Peyer's patch (tissue), 4 donors: ENCODE data around the gene ZNF79.

ENCODE experiments used
- POLR2A ChIP-seq, 2 donors: fragments of 450-650 bp; IDR thresholded peaks; one replicate each; pipeline ENCODE4 v1.5.1; 2017; ENCODE audit warnings: antibody characterized with exemption in 2 of 2, mild to moderate bottlenecking in 2 of 2, moderate library complexity in 2 of 2
- TF ChIP-seq, protein P1 (sequence below), 6 experiments: fragments of 450-650 bp in 4 of 6; fragments of 200-600 bp in 2 of 6; sonication (generic) in 1 of 6; IDR thresholded peaks; one replicate each; pipeline ENCODE4 v1.5.1; 2017 to 2019; ENCODE audit warnings: antibody characterized with exemption in 6 of 6, mild to moderate bottlenecking in 3 of 6, moderate library complexity in 1 of 6

DNA sequence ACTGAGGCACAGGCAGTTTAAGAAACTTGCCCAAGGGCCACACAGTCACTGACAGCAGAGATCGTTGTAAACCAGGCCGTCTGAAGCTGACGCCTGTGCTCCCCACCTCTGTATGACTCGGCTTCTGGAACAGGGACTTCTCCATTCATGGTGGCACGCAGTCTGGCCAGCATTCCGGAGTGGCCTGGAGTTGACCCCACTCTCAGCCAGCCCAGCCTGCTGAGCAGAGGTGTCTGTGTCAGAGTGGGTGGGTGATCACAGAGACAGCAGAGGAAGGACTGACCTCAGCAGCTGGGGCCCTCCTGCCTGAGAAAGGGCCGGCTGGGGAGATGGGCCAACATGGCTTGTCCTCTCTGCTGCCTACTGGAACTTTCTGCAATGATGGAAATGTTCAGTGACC lies 39.7 kb downstream of the ZNF79 start:
- TF ChIP-seq, protein P1, sequence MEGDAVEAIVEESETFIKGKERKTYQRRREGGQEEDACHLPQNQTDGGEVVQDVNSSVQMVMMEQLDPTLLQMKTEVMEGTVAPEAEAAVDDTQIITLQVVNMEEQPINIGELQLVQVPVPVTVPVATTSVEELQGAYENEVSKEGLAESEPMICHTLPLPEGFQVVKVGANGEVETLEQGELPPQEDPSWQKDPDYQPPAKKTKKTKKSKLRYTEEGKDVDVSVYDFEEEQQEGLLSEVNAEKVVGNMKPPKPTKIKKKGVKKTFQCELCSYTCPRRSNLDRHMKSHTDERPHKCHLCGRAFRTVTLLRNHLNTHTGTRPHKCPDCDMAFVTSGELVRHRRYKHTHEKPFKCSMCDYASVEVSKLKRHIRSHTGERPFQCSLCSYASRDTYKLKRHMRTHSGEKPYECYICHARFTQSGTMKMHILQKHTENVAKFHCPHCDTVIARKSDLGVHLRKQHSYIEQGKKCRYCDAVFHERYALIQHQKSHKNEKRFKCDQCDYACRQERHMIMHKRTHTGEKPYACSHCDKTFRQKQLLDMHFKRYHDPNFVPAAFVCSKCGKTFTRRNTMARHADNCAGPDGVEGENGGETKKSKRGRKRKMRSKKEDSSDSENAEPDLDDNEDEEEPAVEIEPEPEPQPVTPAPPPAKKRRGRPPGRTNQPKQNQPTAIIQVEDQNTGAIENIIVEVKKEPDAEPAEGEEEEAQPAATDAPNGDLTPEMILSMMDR (IDR thresholded peaks at IDR 0.05) = no peak
- no peak for TF ChIP-seq POLR2A (IDR thresholded peaks at IDR 0.05)
